Mesendoderm (in vitro differentiated cells): ENCODE data around the gene CENPM.

ENCODE experiments used
- DNase-seq: peaks from one replicate; pipeline ENCODE4 v3.0.0; 2013
- H2AK5ac ChIP-seq: 2 replicates; pipeline ENCODE4 v1.6.1; 2013; ENCODE audit warnings: low read length, inconsistent platforms
- H2BK120ac ChIP-seq: 2 replicates; pipeline ENCODE4 v1.6.1; 2013; ENCODE audit warnings: low read depth, mild to moderate bottlenecking, low read length, moderate library complexity, mixed read lengths
- H2BK15ac ChIP-seq: replicated peaks from 2 replicates; pipeline ENCODE4 v1.6.1; 2013; ENCODE audit warnings: low read depth, mild to moderate bottlenecking, moderate library complexity
- H2BK5ac ChIP-seq: 2 replicates; pipeline ENCODE4 v1.6.1; 2013; ENCODE audit warnings: low read length, inconsistent platforms
- H3K18ac ChIP-seq: 2 replicates; pipeline ENCODE4 v1.6.1; 2013; ENCODE audit warnings: mild to moderate bottlenecking, low read length, mixed read lengths
- H3K23ac ChIP-seq: one replicate; pipeline ENCODE4 v1.6.1; 2013; ENCODE audit warnings: low read length
- H3K27ac ChIP-seq: 2 replicates; pipeline ENCODE4 v1.5.1; 2013; ENCODE audit warnings: low read depth, mild to moderate bottlenecking, inconsistent platforms, low read length, moderate library complexity
- H3K27me3 ChIP-seq: 2 replicates; pipeline ENCODE4 v1.6.1; 2013; ENCODE audit warnings: low read length, control low read depth, mild to moderate bottlenecking, inconsistent platforms; ENCODE audit not compliant: insufficient read depth, poor library complexity
- H3K36me3 ChIP-seq: 2 replicates; pipeline ENCODE4 v1.6.1; 2013; ENCODE audit warnings: low read length, inconsistent platforms; ENCODE audit not compliant: control insufficient read depth, insufficient read depth
- H3K4ac ChIP-seq: one replicate; pipeline ENCODE4 v1.6.1; 2013; ENCODE audit warnings: low read depth, mild to moderate bottlenecking, low read length, moderate library complexity
- H3K4me1 ChIP-seq: 2 replicates; pipeline ENCODE4 v1.6.1; 2013; ENCODE audit warnings: low read depth, low read length, inconsistent platforms; ENCODE audit not compliant: control insufficient read depth
- H3K4me2 ChIP-seq: 2 replicates; pipeline ENCODE4 v1.6.1; 2013; ENCODE audit warnings: low read length
- H3K4me3 ChIP-seq: 2 replicates; pipeline ENCODE4 v1.5.1; 2013; ENCODE audit warnings: mild to moderate bottlenecking, low read length
- H3K56ac ChIP-seq: one replicate; pipeline ENCODE4 v1.6.1; 2013; ENCODE audit warnings: low read length
- H3K79me1 ChIP-seq: 2 replicates; pipeline ENCODE4 v1.6.1; 2013; ENCODE audit warnings: low read length, inconsistent platforms
- H3K79me2 ChIP-seq: 2 replicates; pipeline ENCODE4 v1.6.1; 2013; ENCODE audit warnings: mild to moderate bottlenecking, low read length; ENCODE audit not compliant: control insufficient read depth, insufficient read depth
- H3K9ac ChIP-seq: 2 replicates; pipeline ENCODE4 v1.6.1; 2013; ENCODE audit warnings: low read length, inconsistent platforms
- H4K5ac ChIP-seq: one replicate; pipeline ENCODE4 v1.6.1; 2013; ENCODE audit warnings: low read length
- H4K8ac ChIP-seq: one replicate; pipeline ENCODE4 v1.6.1; 2013; ENCODE audit warnings: low read depth, mild to moderate bottlenecking, control low read depth, low read length, moderate library complexity
- WGBS: extraction: QIAGEN DNeasy Blood & Tissue Kit; methylation state at CpG from one replicate; pipeline ENCODE4 v1.1.7; 2013; ENCODE audit warnings: low lambda C conversion rate, missing lambda C conversion rate; ENCODE audit not compliant: insufficient coverage; ENCODE audit errors: extremely low coverage; 5-methylcytosine and 5-hydroxymethylcytosine counted together

CENPM gene

DNA sequence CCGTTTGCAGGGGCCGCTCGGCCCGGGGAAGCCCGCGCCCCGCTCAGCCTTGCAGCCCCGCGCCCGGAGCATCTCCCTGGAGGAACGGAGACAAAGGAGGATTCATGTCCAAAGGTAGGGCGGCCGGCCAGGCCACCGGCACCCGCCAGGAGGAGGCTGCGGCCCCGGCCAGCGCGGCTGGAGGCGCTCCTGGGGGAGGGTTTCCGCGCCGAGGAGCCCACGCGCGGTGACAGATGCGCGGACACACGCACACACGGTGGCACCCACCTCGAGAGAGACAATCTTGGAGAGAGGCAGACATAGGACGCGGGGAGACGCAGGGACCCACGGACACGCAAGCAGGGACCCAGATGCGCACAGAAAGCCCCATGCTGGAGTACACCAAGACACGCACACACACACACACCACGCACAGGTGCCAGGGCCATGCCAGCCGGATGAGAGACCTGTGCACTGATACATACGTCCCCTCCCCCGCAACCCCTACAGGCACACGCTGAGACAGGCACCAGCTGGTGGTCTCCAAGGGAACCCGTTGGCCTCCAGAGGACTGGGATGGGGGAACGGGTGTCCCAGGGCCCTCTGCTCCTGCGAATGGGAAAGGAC is 30.1 kb upstream of the CENPM start:
- no peak overlapping the region for H4K8ac ChIP-seq
- H3K79me1 ChIP-seq, result no peaks in the 10 kb centered on the region
- H2BK15ac ChIP-seq, result no peak overlapping the region
- H3K4me1 ChIP-seq, result no peaks in the 10 kb centered on the region
- no peaks in the 10 kb centered on the region for H3K79me2 ChIP-seq
- no peak overlapping the region for H3K18ac ChIP-seq
- H3K36me3 ChIP-seq, result no peaks in the 10 kb centered on the region
- no peak overlapping the region for H2BK120ac ChIP-seq
- no peak overlapping the region for H2AK5ac ChIP-seq
- WGBS, result no CpG with 5 or more reads among the region's 46 CpGs
- H3K4ac ChIP-seq, result no peak overlapping the region
- no peak overlapping the region for H3K4me3 ChIP-seq
- H3K56ac ChIP-seq, result peak overlapping the region; percentile 44
- H3K23ac ChIP-seq, result no peak overlapping the region
- H4K5ac ChIP-seq, result no peak overlapping the region
- peaks cover 20% of the 10 kb centered on the region for H3K27me3 ChIP-seq
- no peak overlapping the region for H3K27ac ChIP-seq
- H2BK5ac ChIP-seq, result no peak overlapping the region
- no peak for DNase-seq
- peak overlapping the region; percentile 59 for H3K4me2 ChIP-seq
- H3K9ac ChIP-seq, result peak overlapping the region; percentile 45

DNA sequence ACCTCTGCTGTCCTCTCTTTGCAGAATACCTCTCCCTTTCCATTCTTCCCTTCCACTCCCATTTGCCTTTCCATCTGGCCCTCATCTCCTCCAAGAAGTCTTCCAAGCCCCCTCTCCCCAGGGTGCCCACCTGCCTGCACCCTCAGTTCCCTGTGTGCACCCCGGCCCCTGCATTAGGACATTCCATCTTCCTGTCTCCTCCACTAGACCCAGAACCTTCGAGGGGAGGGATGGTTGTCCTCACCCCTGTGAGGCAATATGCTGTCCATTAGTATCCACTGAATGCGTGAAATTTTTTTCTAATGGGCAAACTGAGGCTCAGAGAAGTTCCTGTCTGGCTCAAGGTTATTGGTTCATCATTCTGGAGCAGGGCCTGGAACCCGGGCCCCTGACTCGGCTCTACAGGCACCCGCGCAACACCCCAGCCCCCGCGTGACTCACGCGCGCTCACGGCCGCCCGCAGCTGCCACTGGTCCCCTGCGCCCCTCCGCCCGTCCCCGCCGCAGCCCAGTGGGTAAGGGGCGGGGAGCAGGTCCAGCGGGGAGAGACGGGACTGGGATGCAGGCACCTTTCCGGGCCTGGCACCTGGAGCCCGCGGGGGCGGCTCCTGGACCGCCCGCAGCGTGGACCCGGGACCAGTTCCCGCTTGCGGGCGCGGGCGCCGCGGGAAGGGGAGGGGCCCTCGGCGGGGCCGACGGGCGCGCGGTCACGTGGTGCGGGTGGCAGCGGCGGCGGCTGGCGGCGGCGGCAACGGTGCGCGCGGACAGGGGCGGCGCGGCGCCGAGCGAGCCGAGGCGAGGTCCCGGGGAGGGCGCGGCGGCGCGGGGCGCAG is 29.3 kb upstream of the CENPM start:
- no peaks in the 10 kb centered on the region for H3K4me1 ChIP-seq
- no peak overlapping the region for H2BK5ac ChIP-seq
- H4K8ac ChIP-seq, result no peak overlapping the region
- H2AK5ac ChIP-seq, result no peak overlapping the region
- H3K79me2 ChIP-seq, result no peaks in the 10 kb centered on the region
- peak overlapping the region; percentile 66 for H3K4me2 ChIP-seq
- no peak overlapping the region for H3K4me3 ChIP-seq
- peak overlapping the region; percentile 44 for H3K9ac ChIP-seq
- H2BK120ac ChIP-seq, result no peak overlapping the region
- no peak overlapping the region for H3K23ac ChIP-seq
- no peak overlapping the region for H3K27ac ChIP-seq
- H3K56ac ChIP-seq, result peak overlapping the region; percentile 60
- no peak overlapping the region for H2BK15ac ChIP-seq
- H3K27me3 ChIP-seq, result peaks cover 20% of the 10 kb centered on the region
- WGBS, result no CpG with 5 or more reads among the region's 72 CpGs
- H3K36me3 ChIP-seq, result no peaks in the 10 kb centered on the region
- no peak overlapping the region for H4K5ac ChIP-seq
- no peak overlapping the region for H3K4ac ChIP-seq
- DNase-seq, result no peak
- no peak overlapping the region for H3K18ac ChIP-seq
- no peaks in the 10 kb centered on the region for H3K79me1 ChIP-seq

DNA sequence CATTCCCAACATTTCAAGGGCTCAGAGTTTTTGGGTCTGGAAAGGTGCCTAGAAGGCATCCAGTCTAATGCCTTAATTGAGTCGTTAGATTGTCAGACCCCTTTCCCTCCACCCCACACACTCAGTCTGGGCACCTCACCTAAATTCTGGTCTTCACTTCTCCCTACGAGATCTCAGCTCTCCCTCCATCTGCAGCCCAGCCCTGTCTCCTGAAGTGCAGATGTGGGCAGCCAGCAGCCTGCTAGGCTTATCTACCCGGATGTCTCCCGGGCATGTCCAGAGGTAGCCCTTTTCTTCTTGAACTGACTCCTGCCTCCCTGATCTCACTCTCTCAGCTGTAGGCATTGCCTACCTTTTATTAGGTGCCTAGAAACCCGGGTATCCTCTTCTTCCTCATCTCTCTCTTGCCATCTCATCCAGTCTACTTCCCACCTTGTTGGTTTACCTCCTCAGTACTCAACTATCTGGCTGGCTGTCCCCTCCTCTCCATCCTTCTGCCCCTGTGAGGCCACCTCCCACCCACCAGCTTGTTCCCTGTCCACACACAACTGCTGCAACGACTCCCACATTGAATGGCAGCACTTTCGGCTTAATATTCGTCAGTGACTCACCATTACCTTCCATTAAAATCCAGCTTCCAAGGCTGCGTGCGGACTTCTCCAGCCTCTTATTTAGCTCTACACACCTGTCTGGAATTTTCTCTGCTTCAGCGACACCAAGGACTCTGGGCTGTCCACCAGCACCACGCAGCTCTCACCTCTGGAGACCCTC is 28.5 kb upstream of the CENPM start:
- H3K36me3 ChIP-seq, result no peaks in the 10 kb centered on the region
- no peak overlapping the region for H3K23ac ChIP-seq
- no peak overlapping the region for H3K4me2 ChIP-seq
- H3K27me3 ChIP-seq, result peaks cover 20% of the 10 kb centered on the region
- no peaks in the 10 kb centered on the region for H3K79me1 ChIP-seq
- no CpG with 5 or more reads among the region's 12 CpGs for WGBS
- H3K27ac ChIP-seq, result no peak overlapping the region
- H2AK5ac ChIP-seq, result no peak overlapping the region
- H3K18ac ChIP-seq, result no peak overlapping the region
- no peak overlapping the region for H4K5ac ChIP-seq
- H2BK15ac ChIP-seq, result no peak overlapping the region
- H3K4me1 ChIP-seq, result no peaks in the 10 kb centered on the region
- no peak overlapping the region for H4K8ac ChIP-seq
- no peak overlapping the region for H2BK5ac ChIP-seq
- no peak overlapping the region for H2BK120ac ChIP-seq
- no peak overlapping the region for H3K56ac ChIP-seq
- H3K9ac ChIP-seq, result no peak overlapping the region
- no peak overlapping the region for H3K4me3 ChIP-seq
- no peak overlapping the region for H3K4ac ChIP-seq
- no peak for DNase-seq
- no peaks in the 10 kb centered on the region for H3K79me2 ChIP-seq

DNA sequence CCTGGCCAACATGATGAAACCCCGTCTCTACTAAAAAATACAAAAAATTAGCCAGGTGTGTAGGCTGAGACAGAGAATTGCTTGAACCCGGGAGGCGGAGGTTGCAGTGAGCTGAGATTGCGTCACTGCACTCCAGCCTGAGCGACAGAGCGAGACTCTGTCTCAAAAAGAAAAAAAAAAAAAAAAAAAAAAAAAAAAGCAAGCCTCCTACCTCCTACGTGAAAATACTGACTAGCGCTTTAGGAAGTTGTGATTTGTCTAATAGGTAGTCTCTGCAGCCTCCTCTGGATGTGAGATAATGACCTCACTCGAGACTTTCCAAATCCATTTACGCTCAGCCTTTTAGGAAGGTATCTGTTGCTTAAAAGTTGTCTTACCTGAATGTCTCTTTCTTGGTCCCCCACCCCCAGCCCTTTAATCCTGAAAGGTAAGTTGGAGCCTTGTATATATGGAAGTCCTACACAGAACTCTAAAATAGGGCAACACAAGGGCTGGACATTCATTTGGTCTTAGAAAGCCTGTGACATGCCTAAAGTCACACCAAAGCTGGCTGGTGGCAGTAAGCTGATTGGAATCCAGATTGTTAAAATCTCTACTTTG is 27.8 kb upstream of the CENPM start:
- H4K5ac ChIP-seq, result no peak overlapping the region
- H2BK5ac ChIP-seq, result no peak overlapping the region
- H3K27ac ChIP-seq, result no peak overlapping the region
- DNase-seq, result no peak
- H3K4me2 ChIP-seq, result no peak overlapping the region
- H3K79me2 ChIP-seq, result no peaks in the 10 kb centered on the region
- H3K36me3 ChIP-seq, result no peaks in the 10 kb centered on the region
- no peak overlapping the region for H2BK15ac ChIP-seq
- no peak overlapping the region for H3K4ac ChIP-seq
- no peak overlapping the region for H2AK5ac ChIP-seq
- no peaks in the 10 kb centered on the region for H3K79me1 ChIP-seq
- no peak overlapping the region for H2BK120ac ChIP-seq
- H3K4me3 ChIP-seq, result no peak overlapping the region
- WGBS, result no CpG with 5 or more reads among the region's 10 CpGs
- H3K4me1 ChIP-seq, result no peaks in the 10 kb centered on the region
- H3K18ac ChIP-seq, result no peak overlapping the region
- peaks cover 20% of the 10 kb centered on the region for H3K27me3 ChIP-seq
- H4K8ac ChIP-seq, result no peak overlapping the region
- no peak overlapping the region for H3K23ac ChIP-seq
- no peak overlapping the region for H3K9ac ChIP-seq
- no peak overlapping the region for H3K56ac ChIP-seq

DNA sequence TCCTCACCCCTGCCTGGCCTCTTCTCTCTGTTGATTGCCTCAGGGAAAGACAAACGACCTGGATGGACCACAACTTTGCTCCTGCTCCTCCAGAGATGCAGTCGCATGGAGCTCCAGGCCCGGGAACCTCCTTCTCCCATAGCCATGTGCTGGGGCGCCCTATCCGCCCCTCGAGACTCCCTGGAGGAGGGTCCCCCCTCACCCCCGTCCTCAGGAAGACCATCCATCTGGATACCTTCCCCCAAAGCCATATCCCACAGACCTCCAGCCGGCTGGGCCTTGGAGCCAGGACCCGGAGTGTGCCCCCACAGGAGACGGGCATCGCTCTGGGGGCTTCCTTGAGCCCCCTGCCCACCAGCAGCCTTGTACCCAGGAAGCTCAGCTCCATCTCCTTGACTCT is 24.5 kb upstream of the CENPM start:
- no peak overlapping the region for H4K5ac ChIP-seq
- H3K79me2 ChIP-seq, result no peaks in the 10 kb centered on the region
- no peak overlapping the region for H2BK120ac ChIP-seq
- H3K9ac ChIP-seq, result no peak overlapping the region
- no peak overlapping the region for H2BK15ac ChIP-seq
- H3K4ac ChIP-seq, result no peak overlapping the region
- no peak overlapping the region for H4K8ac ChIP-seq
- H3K36me3 ChIP-seq, result no peaks in the 10 kb centered on the region
- H3K4me3 ChIP-seq, result no peak overlapping the region
- no peak overlapping the region for H3K18ac ChIP-seq
- no peak for DNase-seq
- no peak overlapping the region for H3K56ac ChIP-seq
- no peak overlapping the region for H2AK5ac ChIP-seq
- peaks cover 3% of the 10 kb centered on the region for H3K4me1 ChIP-seq
- H3K23ac ChIP-seq, result no peak overlapping the region
- H2BK5ac ChIP-seq, result no peak overlapping the region
- no CpG with 5 or more reads among the region's 11 CpGs for WGBS
- no peak overlapping the region for H3K27ac ChIP-seq
- H3K27me3 ChIP-seq, result peaks cover 16% of the 10 kb centered on the region
- no peaks in the 10 kb centered on the region for H3K79me1 ChIP-seq
- no peak overlapping the region for H3K4me2 ChIP-seq
